AG04449 (cell line): ENCODE results near the gene CFAP92.

Source experiments
- CTCF ChIA-PET: fragments of 350-600 bp; formaldehyde crosslinking; extraction: SDS; loops from one replicate; lab custom pipeline; 2021; ENCODE audit warnings: antibody characterized with exemption; lab: Yijun Ruan, JAX
- POLR2A ChIA-PET: fragments of 400-600, 350-600 bp; formaldehyde crosslinking; extraction: SDS; loops from one replicate; lab custom pipeline; 2020; ENCODE audit warnings: antibody characterized with exemption, inconsistent platforms; lab: Yijun Ruan, JAX
- DNase-seq: peaks from one replicate; pipeline ENCODE4 v3.0.0-alpha.2; 2010; ENCODE audit warnings: low read depth, low spot score
- H3K4me3 ChIP-seq: 2 replicates; pipeline ENCODE4 v1.5.1; 2011; ENCODE audit warnings: low read depth, mild to moderate bottlenecking, control low read depth, low read length
- CTCF ChIP-seq: IDR thresholded peaks from one replicate; pipeline ENCODE4 v1.5.1; 2011; ENCODE audit warnings: mild to moderate bottlenecking, moderate library complexity, low read length, control low read depth, inconsistent platforms; ENCODE audit not compliant: insufficient read depth; ENCODE audit errors: missing control alignments

CFAP92 gene

DNA sequence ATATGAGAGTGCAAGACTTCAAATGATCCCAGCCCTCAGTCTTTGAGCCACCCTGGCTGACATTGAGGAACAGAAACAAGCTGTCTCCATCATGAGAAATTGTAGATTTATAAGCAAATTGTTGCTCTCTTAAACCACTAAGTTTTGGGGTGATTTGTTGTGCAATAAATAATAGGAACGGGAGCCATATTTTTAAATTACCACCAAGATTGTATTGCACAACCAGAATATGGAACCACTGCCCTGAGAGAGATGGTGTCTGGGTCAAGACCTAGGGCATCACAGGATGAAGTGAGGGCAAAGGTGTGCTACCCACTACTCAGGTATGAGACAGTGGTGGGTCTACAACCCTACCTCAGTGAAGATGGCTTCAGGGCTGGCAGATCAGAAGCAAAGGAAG is 2.3 kb upstream of the CFAP92 start:
- TF ChIP-seq CTCF = no peak
- ChIA-PET CTCF (interaction anchor here (1.0 to 1.1 kb wide), 2 partner anchors 12 to 26 kb away, joined by 3 to 8 read pairs; no protein-coding TSS in a partner anchor), POLR2A (no interaction called here)
- no peak for DNase-seq
- no peak overlapping the region for H3K4me3 ChIP-seq

GRCh38 chr3:128995737-128996136 is 1.9 kb upstream of the CFAP92 start:
- DNase-seq = no peak
- POLR2A ChIA-PET = no interaction called here
- no peak for TF ChIP-seq CTCF
- CTCF ChIA-PET = interaction anchor here (0.8 to 2.4 kb wide), 3 partner anchors 12 to 58 kb away, joined by 3 to 15 read pairs (median 3); no protein-coding TSS in a partner anchor
- no peak overlapping the region for H3K4me3 ChIP-seq

GRCh38 chr3:128994581-128995546 is 988 bp upstream of the CFAP92 start:
- ChIA-PET POLR2A (no interaction called here), CTCF (interaction anchor here (0.8 to 2.4 kb wide), 4 partner anchors 11 to 250 kb away, joined by 3 to 15 read pairs (median 4); no protein-coding TSS in a partner anchor)
- no peak overlapping the region for H3K4me3 ChIP-seq

GRCh38 chr3:128994173-128994512 is 267 bp upstream of the CFAP92 start:
- ChIA-PET POLR2A (no interaction called here), CTCF (interaction anchor here (1.5 to 2.4 kb wide), 2 partner anchors 24 to 251 kb away, joined by 4 to 15 read pairs; no protein-coding TSS in a partner anchor)
- no peak for DNase-seq
- TF ChIP-seq CTCF = no peak
- H3K4me3 ChIP-seq = peak overlapping the region; percentile 45

More at GRCh38 chr3:128994581-128995546, 988 bp upstream of the CFAP92 start:
- no peak for TF ChIP-seq CTCF
- DNase-seq = no peak

GRCh38 chr3:128992926-128993460 is 883 bp downstream of the CFAP92 start:
- POLR2A ChIA-PET = no interaction called here
- DNase-seq = no peak
- no peak for TF ChIP-seq CTCF
- H3K4me3 ChIP-seq = no peak overlapping the region
- CTCF ChIA-PET = interaction anchor here (1.2 kb wide), 1 partner anchor 60 kb away, joined by 3 read pairs; no protein-coding TSS in a partner anchor

- no peak overlapping the region for H3K4me3 ChIP-seq
- TF ChIP-seq CTCF = no peak
- ChIA-PET CTCF (interaction anchor here (1.2 kb wide), 1 partner anchor 62 kb away, joined by 3 read pairs; no protein-coding TSS in a partner anchor), POLR2A (no interaction called here)
- no peak for DNase-seq
These were observed 2.5 kb downstream of the CFAP92 start for GRCh38 chr3:128991355-128991895.
